LNCaP clone FGC (cell line): ENCODE results near the gene NKD2.
A peak's percentile ranks its signal among the peaks of the same experiment; 100 is the strongest.

Experiments used
- DNase-seq: peaks from one replicate; pipeline ENCODE4 v3.0.0-alpha.2; 2011; ENCODE audit warnings: low read depth
- H3K4me3 ChIP-seq: 2 replicates; pipeline ENCODE4 v1.5.1; 2011; ENCODE audit warnings: mild to moderate bottlenecking, low read depth, low read length, control low read depth
- TF ChIP-seq, protein P1 (sequence below): IDR thresholded peaks from 2 replicates; pipeline ENCODE4 v1.5.1; 2012; ENCODE audit warnings: mild to moderate bottlenecking; ENCODE audit not compliant: control insufficient read depth, insufficient read depth; ENCODE audit errors: extremely low read depth

Gene NKD2

DNA sequence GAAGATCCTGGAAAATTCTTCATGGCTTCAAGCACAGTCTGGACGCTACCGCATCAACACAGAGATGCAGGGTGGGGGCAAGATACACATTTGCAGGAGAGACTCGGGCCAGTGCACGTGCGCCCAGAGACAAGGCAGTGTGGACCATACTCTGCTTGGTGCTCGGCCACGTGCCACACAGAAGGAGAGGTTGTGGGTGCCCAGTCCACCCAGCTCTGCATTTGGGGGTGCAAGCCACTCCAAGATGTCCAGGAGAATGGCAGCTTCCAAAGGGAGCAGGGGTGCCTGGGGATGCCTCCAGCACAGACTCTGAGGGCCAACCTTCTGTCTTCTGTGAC, 4.3 kb downstream of the NKD2 start:
- TF ChIP-seq, protein P1, sequence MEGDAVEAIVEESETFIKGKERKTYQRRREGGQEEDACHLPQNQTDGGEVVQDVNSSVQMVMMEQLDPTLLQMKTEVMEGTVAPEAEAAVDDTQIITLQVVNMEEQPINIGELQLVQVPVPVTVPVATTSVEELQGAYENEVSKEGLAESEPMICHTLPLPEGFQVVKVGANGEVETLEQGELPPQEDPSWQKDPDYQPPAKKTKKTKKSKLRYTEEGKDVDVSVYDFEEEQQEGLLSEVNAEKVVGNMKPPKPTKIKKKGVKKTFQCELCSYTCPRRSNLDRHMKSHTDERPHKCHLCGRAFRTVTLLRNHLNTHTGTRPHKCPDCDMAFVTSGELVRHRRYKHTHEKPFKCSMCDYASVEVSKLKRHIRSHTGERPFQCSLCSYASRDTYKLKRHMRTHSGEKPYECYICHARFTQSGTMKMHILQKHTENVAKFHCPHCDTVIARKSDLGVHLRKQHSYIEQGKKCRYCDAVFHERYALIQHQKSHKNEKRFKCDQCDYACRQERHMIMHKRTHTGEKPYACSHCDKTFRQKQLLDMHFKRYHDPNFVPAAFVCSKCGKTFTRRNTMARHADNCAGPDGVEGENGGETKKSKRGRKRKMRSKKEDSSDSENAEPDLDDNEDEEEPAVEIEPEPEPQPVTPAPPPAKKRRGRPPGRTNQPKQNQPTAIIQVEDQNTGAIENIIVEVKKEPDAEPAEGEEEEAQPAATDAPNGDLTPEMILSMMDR, result no peak
- no peak for DNase-seq

DNA sequence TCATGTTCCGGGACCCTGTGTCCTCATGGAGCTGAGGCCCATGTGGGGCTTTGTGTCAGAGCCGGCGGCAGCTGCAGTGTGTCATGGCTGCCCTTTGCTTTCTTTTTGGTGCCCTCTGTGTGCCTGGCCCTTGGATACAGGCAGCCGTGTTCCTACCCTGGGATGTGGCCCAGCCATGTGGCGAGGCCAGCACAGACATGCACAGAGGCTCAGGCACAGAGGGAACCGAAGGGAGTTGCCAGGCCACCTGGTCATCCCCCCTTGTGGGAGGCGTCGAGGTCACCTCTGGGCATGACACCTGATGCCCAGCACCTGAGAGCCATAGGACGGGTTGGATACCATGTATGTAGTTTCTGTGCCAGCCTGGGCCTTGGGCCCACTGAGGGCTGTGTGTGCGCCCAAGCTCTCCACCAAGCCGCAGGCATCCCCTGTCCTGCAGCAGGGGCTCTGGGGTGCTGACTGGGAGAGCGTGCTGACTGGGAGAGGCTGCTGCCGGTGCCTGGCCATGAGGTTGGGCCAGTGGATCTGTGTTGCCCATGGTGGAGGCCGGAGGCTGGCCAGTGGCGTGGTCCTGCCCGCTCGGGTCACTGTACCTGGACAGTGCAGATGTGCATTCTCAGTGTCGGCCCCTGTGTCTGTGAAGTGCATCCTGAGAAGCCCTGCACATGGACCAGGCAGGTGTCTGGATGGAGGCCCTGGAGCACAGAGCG, 4.8 kb downstream of the NKD2 start:
- TF ChIP-seq, protein P1, result no peak
- DNase-seq, result no peak
- no peak overlapping the region for H3K4me3 ChIP-seq

More for the DNA sequence above, 4.3 kb downstream of the NKD2 start:
- H3K4me3 ChIP-seq, result no peak overlapping the region

DNA sequence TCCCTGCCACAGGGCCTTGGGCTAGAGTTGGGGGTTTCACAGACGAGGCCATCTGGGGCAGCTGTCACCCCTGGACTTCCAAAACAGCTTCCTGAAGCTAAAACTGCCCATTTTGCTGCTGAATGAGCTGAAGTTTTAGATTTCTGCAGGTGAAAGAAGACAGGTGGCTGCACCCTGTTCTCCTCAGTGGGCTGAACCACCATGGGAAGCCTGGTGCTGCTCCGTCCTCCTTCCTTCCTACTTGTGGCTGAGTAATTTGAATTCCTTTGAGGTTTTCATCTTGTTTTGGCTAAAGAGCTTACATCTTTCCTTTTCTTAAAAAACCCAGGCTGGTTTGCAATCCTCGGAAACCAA, 5.3 kb downstream of the NKD2 start:
- DNase-seq, result no peak
- H3K4me3 ChIP-seq, result no peak overlapping the region
- TF ChIP-seq, protein P1, result no peak

DNA sequence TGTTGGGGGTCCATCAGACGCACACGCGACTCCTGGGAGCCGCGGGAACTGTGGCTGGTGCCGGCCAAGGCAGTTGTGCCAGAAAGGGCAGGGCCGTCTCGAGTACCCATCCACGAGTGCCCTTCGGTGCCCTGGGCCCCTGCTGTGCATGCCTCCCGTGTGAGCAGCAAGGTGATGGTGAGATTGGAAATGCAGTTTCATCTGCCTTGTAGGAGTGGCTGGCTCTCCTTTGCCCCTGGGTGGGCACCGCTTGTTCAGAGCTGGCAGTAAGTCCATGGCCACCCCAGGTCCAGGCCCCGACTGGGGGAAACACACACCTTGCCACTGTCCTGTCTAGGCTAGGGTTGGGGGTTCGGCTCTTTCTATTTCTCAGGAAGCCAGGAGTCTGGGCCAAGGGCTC, 5.7 kb downstream of the NKD2 start:
- TF ChIP-seq, protein P1, result no peak
- no peak overlapping the region for H3K4me3 ChIP-seq
- DNase-seq, result no peak

DNA sequence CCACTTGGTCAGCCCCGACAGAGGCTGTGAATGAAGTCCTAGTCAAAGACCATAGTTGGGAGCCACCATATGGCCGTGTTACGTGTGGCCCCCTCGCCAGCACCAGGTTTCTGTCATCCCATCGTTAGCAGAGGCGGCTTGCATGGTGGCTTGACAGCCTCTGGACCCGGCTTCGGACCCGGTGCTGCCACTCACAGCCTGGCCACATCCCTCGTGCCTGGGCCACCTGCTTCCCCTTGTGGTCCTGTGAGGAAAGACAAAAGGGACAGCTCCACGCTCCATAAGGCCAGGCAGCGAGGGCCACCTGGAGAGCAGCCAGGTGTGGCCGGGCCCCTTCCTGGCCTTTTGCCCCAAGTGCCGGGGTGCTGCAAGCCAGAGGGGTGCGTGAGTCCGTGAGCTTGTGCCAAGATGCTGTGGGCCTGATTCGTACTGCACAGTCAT, 6.2 kb downstream of the NKD2 start:
- H3K4me3 ChIP-seq, result no peak overlapping the region
- DNase-seq, result no peak
- TF ChIP-seq, protein P1, result 0 out of 2 replicates have a peak, but pooled peaks have one; percentile 12

DNA sequence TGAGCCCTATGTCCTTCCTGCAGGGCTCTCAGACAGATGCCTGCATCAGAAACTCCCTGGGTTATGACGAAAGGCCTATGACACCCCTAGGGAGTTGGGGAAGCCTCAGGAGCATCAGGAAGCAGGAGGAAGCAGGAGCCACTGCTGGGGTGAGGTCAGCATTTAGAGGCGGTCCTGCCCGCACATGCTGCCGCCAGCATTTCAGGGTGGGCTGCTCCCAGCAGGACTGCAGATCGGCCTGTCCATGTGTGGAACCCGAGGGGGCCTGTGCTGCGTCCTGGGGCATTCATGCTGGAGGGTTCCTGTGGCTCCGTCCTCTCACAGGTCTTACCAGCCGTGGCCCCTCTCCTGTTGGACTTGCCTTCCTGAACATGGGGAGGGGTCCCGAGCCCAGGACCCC, 6.9 kb downstream of the NKD2 start:
- TF ChIP-seq, protein P1, result no peak
- no peak for DNase-seq
- no peak overlapping the region for H3K4me3 ChIP-seq

DNA sequence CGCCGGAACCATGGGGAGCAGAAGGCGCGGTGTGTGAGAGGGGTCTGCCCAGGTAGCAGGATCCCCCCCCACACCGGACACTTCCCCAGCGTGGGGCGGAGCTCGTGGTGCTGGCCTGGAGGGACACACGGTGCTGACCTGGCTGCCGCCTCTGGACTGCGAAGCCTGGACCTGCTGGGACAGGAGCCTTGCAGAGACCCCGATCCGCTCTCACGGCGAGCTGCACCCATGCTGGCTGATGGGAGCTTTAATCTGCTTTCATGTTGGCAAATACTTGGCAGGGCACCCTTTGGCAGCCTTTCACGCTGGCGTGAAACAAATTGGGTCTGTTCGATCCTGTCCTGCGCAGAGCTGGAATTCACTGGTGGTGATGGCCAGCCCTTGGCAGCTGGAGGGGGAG, 7.4 kb downstream of the NKD2 start:
- no peak for DNase-seq
- TF ChIP-seq, protein P1, result no peak
- no peak overlapping the region for H3K4me3 ChIP-seq
